Activated CD4-positive, alpha-beta T cell treated with anti-CD3 and anti-CD28 coated beads, Interleukin-2, Interleukin-6, amounts not matched to agents 100 ng/mL and 50 ng/mL, durations not matched to agents 16 hours and 8 hours (primary cell): Measurements from ENCODE around the gene FOXO6.

Source experiments
- DNase-seq: peaks from one replicate; pipeline ENCODE4 v3.0.0-alpha.2; 2020

Gene FOXO6

DNA sequence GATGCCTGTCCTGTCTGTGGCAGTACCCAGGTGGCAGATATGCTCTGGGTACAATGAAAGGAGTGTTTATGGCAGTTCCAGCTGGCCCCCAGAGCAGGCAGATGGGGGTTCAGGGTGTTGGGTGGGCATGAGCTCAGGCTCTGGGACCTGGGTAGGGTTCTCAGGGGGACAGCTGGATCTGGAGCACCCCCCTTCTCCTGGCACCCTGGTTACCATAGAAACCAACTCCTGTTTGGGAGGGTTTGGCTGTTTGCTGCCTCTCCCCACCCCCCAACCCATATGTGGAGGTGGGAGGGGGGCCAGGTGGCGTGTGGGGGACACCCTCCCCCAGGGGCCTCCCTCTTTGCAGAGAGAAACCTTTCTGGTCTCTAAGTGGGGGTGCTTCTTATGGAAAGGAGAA lies 7.1 kb downstream of the FOXO6 start:
- DNase-seq: no peak

DNA sequence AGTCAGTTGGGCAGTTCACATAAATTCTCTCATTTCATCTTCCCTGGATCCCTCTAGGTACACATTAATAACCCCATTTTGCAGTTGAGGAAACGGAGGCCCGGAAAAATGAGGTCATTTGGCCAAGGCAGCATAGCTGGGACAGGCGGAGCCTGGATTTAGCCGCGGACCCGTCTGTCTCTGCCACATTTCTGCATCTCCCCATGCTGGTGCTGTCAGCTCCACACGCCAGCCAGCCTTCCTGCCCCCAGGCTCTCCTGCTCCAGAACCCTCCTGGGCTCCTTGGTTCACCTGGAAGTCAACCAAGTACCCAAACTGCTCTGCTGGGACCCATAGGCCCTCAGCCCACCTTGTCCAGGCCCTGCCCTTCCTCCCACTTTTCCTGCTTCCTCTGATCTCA lies 7.6 kb downstream of the FOXO6 start:
- no peak for DNase-seq

DNA sequence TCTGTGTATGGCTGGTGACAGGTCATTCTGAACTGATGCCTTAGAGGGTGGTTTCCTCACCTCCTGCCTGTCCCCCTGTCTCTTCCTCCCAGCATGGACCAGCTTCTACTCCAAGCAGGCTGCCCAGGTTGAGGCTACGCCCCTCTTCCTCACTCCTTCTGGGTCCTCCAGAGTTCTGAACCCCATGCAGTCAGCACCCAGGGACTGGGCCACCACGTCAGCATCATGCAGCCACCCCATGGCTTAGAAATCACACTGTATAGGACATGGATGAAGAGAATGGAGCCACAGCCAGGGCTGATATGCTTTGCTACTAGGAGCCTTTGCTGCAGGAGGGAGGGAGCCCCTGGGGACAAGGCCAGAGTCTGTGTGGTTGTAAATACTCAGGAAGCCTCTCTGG lies 8.3 kb downstream of the FOXO6 start:
- no peak for DNase-seq

DNA sequence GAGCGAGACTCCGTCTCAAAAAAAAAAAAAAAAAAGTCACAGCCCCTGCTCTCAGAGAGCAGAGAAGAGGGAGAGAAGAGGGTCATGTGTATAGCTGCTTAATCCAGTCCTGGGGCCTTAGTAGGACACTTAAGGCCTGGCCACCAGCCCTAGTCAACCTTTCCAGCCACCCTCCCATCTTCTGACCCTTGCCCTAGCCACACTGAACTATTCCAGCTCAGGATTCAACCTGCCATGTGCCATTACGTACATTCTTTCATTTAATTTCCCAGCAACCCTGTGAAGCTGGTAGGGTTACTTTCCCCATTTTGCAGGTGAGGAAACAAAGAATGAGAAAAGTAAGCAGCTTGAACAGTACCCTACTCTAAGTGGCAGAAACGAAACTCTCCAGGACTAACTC lies 9.0 kb downstream of the FOXO6 start:
- no peak for DNase-seq

DNA sequence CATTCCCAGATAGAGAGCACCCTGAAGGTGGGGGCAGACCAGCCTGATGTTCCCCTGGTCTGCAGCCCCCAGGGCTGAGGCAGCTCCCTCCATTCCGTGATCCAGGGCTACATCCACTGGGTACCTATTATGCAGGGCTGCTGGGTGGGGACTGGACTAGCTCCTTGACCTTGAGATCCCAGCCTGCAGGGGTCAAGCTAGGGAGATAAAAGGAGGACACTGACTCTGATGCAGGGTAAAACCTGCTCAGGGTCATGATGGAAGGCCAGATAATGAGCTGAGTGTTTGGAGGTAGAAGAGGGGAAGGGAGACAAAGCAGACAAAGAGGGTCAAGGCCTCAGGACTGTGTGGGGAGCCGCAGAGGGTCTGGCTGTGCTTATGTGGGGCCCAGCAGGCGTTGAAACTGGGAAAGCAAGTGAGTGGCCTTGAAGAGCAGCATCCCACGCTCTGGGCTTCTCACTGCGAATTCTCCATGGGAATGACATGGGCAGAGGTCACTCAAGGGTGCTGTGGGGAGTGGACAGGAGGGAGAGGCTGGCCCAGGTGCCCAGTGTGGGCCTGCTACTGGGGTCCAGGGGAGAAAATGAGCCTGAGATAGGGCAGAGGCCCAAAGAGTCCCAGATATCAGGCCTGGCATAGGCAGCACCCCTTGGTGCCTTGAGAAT lies 9.7 kb downstream of the FOXO6 start:
- no peak for DNase-seq

DNA sequence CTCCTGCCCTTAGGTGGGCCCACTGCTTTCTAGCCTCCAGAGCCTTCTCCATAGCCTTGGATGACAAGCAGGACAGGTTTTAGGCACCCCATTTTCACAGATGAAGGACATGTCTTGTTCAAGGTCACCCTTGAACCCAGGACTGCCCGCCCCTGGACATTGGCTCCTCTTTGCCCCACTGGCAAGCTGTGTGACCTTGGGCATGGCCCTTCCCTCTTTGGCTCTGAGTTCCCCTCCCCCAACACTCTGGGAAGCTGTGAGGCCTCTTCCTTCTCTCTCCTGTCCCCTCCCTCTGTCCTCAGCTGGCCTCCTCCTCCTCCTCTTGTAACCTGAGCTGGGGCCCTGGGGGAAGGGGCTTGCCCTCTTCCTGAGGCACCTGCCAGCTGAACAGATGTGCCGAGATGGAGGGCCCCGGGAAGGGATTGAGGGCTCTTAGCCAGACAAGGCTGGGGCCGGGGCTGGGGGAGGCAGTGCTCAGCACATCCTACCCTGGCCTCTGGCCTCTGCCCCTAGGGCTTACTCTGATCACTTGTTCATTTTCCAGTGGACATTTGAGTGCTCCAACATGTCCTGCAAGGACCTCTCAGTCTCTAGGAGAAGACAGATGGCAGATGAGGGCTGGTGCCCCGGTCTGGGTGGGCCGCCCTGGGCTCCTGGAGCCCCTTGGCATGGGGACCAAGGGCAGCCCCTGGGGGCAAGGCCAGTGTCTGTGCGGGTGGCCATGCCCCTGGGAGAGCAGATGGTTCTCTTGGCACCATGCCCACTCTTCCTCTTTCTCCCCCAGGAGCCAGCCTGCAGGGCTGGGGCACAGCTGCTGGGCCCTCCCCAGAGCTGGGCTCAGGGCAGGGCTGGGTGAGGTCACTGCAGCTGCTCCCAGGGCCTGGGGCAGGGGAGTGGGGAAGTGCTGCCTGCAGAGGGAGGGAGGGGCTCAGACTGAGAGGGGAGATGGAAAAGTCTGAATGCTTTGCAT lies 10.7 kb downstream of the FOXO6 start:
- DNase-seq: no peak

DNA sequence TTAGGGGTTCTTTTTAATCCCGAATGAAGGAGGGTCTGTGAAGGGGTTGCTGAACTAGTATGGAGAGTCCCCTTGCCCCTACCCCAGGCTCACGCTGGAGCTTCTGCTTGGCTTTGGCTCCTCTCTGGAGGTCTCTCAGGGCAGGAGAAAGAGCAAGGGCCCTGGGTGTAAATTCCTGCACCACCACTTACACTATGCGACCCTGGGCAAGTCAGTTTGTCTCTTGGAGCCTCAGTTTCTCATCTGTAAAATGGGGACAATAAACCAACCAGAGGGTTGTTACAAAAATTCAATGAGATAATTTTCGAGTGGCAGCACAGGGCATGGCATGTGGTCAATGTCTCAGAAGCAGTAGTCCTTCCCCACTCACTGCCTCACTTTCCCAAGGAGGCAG lies 11.4 kb downstream of the FOXO6 start:
- no peak for DNase-seq

DNA sequence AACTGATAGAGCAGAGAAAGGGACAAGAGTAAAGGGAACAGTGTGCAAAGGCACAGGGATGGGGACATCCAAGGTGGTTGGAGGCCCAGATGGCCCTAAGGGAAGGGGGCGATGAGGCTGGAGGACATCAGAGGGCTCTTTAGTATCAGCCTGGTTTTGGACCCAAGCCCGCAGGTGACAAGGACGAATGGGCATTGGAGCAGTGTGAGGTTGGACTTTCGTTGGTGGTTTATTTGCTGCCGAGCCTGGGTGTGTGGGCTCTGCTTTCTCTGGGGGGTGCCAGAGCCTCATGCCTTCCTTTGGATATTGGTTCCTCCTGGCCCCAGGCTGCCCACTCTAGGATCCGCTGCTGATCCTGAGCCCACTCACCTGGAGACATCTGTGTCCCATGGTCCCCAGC lies 12.1 kb downstream of the FOXO6 start:
- no peak for DNase-seq

DNA sequence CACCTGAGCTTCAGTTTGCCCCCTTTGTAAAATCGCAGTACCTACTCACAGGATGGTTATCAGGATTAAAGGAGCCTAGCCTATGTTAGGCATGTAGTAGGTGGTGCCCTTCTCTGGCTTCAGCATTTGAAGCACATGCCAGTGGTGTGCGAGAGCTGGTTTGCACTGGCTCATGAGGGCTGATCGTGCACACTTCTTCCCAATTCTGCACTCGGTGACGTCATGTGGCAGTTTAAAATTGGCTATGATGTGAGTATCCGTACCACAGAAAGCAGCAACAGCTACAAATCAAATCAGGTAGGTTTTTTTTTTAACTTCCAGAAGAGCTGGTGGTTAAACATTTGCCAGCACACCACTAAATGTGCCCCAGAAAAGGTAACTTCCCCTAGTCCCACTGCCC lies 13.5 kb downstream of the FOXO6 start:
- DNase-seq: no peak

DNA sequence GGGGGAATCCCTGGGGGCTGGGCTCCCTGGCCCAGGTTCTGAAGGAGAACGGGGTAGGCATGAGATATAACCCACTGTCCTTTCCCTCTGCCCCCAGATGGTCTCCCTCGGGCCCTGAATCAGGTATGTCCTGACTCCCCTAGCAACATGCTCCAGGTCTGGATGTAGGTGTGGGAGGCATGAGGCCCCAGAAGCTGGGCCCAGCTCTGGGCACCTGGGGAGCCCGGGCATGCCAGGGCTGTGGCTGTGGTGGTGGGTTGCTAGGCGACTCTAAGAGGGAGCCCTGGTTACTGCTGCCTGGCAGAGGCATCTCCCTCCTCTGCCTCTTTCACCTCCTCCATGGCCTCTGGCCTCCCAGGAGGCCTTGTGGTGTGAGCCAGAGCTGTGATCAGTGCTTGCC lies 16.2 kb downstream of the FOXO6 start:
- DNase-seq: no peak

DNA sequence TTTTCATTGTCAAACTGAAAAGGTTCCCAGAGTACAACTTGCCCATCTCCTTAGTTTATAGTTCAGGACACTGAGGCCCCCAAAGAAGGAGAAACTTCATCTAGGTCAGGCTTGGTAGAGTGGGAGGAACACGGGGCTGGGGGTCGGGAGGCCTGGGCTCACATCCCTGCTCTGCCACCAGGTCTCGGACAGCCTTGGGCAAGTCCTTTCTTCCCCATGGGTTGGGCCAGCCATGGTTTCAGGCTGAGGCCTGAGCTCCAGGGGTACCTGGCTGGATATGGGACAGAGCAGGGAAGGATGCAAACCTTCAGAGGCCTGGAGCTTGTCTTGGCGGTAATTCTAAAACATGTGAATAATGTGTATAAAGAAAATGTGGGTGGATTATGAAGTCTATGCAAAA lies 17.0 kb downstream of the FOXO6 start:
- no peak for DNase-seq

DNA sequence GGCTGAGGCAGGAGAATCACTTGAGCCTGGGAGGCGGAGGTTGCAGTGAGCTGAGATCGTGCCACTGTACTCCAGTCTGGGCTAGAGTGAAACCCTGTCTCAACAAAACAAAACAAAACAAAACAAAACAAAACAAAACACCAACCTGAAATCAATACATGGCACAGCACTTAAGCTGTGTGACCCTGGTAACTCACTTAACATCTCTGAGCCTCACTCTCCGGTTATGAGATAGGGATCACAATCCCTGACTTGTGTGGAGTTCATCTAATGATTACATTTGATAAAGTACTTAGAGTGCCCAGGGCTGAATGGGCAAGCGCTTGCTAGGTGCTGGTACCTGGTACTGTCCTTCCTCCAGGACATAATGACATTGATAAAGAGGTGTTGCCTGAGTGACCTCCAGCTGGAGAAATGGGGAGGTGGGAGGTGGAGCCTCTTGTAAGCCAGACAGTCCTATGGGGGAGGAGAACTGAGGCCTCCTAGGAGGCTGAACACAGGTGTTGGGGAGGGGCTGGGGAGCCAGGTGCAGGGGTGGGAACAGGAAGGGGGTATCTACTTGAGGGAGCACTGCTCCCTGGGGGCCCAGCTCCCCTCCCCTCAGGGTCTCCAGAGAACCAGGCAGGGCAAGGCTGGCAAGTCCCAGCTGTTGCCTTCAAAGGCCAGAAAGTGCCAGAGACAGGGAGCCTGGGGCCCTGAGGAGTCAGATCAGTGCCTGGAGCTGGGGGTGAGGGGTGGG lies 17.9 kb downstream of the FOXO6 start:
- DNase-seq: no peak

DNA sequence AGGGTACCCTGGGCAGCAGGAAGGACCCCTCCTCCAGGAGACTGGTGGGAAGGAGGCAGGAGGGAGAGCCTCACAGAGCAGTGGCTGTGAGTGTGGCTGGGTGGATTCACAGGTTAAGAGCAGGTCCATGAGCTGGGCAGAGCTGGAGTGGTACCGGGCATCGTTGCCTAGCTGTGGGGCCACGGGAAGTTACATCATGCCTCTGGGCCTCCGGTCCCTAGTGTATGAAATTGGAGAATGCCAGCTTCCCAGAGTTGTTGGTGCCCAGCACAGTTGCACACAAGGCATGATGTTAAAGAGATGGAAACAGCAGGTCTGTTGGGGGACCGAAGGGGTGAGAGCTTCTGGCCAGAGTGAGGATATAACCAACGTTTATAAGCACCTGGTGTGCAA lies 18.5 kb downstream of the FOXO6 start:
- no peak for DNase-seq

DNA sequence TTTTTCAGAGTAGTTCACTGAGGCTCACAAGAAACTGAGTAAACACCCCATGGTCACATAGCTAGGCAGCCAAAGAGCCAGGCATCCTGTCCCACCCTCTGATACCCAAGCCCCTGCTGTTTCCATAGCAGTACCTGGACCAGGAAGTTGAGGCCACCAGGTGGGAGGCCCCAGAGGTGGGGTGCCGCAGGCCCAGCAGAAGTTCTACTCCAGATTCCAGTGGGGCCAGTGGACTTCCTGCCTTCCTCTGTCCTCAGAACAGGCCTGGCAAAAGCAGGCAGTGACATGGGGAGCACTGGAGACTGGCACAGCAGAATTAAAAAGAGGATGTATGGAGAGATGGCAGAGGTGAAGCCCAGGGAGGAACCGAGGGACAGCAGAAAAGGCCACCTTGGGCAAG lies 19.0 kb downstream of the FOXO6 start:
- no peak for DNase-seq

DNA sequence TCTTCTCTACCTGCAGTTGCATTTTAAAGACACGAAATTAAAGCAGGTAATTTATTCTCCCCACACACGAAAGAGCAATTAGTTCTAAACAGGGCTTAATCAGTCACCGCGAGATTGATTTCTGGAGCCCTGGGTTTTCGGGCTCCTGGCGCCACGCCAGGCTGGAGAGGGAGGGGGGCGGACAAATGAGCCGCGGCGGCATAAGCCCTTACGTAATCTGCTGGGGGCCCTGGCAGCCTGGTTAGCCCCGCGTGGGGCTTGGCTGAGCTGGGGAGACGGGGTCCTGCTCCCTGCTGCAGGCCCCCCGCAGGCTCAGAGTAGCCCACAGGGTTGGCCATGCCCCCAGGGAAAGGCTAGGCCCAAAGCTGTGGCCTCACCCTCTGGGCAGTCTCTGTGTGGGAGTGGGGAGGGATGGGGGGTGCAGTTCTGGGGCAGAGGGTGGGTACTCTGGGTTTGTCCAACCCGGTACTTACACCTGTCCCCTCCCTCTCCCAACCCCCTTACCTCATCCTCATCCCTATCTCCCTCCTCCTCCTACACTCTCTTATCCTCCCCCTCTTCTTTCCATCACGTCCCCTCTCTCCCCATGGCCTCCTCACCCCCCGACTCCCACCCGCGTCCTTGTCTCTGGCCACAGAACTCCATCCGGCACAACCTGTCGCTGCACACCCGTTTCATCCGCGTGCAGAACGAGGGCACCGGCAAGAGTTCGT lies 19.9 kb downstream of the FOXO6 start:
- DNase-seq: no peak

DNA sequence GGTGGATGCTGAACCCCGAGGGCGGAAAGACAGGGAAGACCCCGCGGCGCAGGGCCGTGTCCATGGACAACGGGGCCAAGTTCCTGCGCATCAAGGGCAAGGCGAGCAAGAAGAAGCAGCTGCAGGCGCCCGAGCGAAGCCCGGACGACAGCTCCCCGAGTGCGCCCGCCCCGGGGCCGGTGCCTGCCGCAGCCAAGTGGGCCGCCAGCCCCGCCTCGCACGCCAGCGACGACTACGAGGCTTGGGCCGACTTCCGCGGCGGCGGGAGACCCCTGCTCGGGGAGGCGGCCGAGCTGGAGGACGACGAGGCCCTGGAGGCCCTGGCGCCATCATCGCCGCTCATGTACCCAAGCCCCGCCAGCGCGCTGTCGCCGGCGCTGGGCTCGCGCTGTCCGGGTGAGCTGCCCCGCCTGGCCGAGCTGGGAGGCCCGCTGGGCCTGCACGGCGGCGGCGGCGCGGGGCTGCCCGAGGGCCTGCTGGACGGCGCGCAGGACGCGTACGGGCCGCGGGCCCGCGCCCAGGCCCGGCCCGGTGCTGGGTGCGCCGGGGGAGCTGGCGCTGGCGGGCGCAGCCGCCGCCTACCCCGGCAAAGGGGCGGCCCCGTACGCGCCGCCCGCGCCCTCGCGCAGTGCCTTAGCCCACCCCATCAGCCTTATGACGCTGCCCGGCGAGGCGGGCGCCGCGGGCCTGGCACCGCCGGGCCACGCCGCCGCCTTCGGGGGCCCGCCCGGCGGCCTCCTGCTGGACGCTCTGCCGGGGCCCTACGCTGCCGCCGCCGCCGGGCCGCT lies 20.7 kb downstream of the FOXO6 start:
- DNase-seq: no peak

DNA sequence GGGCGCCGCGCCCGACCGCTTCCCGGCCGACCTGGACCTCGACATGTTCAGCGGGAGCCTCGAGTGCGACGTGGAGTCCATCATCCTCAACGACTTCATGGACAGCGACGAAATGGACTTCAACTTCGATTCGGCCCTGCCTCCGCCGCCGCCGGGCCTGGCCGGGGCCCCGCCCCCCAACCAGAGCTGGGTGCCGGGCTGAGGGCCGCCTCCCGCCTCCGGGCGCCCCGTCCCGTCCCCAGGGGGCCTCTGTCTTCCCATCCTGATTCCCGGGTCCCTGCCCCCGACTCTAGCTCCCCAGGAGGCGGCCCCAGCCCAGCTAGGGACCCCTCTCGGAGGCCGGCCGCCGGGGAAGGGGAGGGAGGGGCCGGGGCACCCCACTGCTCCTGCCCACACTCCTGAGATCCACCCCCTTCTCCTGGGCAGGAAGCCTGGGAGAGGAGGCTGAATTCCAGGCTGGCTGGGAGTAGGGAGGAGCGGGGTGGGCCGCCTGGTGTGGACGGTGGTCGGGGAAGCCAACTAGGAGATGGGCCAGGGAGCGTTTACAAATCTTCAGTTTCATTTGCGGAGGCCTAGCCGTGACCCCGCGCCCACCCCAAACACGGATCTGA lies 21.4 kb downstream of the FOXO6 start:
- no peak for DNase-seq

DNA sequence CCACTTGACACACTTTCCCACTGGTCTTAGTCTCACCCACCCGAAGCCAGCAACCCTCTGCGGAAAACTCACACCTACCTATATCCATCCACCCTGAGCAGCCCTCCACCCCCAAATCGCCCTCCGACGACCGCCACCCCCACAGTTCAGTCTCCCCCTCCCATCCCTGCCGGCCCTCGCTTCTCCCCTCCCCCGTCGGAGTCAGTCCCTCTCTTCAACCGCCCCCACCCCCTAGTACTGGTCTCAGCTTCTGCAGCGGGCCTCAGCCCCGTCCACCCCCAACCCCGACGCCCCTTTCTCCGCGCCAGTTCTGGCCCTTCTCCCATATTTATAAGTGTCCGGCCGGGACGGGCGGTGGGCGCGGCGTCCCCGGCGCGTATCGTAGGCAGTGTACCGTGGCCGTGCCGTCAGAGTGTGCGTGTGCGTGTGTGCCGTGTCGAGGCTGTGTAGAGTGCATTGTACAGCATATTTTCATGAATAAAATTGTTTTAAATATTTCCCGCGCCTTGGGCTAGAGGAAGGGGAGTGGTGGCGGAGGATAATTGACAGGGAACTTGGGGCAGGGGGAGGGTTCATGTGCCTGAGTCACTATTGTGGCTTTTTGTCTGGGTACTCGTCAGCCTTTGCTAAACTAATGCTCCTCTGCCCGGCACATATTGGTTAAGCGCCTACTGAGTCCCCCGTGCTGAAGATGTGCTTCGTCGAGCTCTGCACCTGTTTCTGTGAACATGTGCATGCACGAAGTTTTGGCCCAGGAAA lies 22.0 kb downstream of the FOXO6 start:
- peak; percentile 41 for DNase-seq

DNA sequence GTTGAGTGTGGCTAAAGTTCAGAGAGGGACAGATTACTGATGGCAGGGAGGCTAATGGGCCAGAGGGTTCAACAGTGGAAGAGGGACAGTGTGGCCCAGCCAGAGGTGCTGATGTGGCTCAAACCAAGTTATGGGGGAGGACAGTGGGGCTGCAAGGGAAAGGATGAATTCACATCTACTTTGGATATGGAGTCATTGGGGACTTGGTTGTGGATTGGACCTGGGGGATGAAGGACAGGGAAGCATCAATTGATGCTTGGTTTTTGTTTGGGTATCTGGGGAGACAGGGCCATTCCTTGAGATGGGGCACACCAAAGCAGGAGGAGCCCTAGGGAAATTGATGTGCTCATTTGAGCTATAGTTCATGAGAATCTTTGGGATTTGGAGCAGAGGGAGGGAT lies 23.3 kb downstream of the FOXO6 start:
- DNase-seq: no peak

DNA sequence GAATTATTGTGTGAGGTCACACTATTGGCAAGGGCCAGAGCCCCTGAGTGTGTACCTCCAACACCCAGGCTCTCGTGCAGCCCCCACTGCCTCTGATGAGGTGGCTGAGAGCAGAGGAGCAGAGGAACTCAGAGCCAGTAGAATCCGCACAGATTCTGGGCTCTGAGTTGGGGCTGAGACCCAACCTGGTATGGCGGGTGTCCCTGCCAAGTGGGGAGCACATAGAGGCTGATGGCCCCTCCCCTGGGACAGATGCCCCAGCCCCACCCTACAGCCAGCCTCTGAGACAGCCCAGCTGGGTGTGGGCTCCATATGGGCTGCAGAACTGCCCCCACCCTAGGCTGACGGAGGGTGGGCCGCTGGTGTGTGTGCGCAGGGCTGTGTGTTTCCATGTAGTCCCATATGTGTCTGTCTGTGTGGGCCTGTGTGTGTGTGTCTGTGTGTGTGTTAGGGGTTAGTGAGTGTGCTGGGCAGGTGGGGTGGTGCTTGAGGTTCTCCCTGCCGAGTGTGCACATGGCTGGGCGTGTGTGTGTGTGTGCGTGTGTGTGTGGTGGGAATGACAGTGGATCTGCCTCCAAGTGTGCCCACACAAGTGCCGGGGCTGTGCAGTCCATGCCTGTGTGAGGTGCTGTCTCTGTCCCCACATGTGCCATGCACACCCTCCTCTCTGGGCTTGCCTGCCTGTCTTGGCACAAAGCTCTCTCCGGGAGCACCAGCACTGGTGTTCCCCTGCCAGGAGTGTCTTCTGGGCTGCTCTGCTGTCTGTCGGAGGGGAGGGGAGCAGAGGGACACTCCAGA lies 24.4 kb downstream of the FOXO6 start:
- no peak for DNase-seq
